ENCODE measurements around the gene PCNX3. TPM values are rescaled to one million over a fixed set of nuclear protein-coding genes. Genes with fewer than 3 reads are reported as not detected.

Gene PCNX3
- polyA plus RNA-seq, 1 donor (not counting 4 experiments of a cell fraction or from before 2014, with no cell fraction given) = 6.1 TPM

DNA sequence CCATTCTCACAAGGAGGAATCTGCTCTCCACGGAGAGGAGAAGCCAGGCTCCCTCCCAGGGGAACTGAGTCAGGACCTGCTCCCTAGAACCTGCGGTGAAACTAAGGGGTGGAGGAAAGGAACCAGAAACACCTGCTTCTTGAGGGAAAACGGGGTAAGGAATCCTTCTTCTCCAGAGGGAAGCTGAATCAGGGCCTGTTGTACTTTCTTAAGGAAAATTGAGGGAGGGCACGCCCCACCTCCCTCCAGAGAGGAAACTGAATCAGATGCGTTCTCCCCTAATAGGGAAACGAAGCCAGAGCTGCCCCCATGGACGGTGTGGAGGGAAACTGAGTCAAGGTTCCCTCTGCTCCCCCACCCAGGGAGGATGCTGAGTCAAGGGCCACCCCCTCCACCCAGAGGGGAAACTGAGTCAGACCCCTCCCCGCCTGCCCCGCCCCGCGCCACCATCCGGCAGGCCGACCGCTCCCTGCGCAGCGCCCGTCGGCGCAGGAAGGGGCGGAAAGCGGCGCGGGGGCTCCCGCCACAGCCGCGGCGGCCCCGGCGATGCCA is 46.7 kb downstream of the PCNX3 start:
- Histone ChIP-seq H2AFZ (ENCODE audit: control insufficient read depth, low read length) (no peak overlapping the region), H3K4me1 (ENCODE audit: control insufficient read depth, extremely low read depth, insufficient read depth, low read length) (peaks cover 12% of the 10 kb centered on the region), H3K36me3 (ENCODE audit: control insufficient read depth in 2 of 2, extremely low read depth in 1 of 2, insufficient read depth in 2 of 2, low read length in 2 of 2) (peaks cover 34 to 35% of the 10 kb centered on the region in 2 experiments), H4K20me1 (ENCODE audit: control insufficient read depth, extremely low read depth, insufficient read depth, low read length) (no peaks in the 10 kb centered on the region), H3K27me3 (ENCODE audit: control insufficient read depth, extremely low read depth, insufficient read depth, low read length) (no peaks in the 10 kb centered on the region), H3K4me3 (ENCODE audit: control insufficient read depth in 2 of 3, extremely low read depth in 1 of 3, insufficient read depth in 2 of 3, low read depth in 1 of 3, low read length in 3 of 3) (peak overlapping the region; percentile 70 to 98 (median 96)), H3K79me2 (ENCODE audit: control insufficient read depth, insufficient read depth, low read length) (peaks cover 23% of the 10 kb centered on the region), H3K9ac (ENCODE audit: control insufficient read depth, extremely low read depth, insufficient read depth, low read length) (peak overlapping the region; percentile 97), H3K9me1 (ENCODE audit: control insufficient read depth, extremely low read depth, insufficient read depth, low read length) (no peaks in the 10 kb centered on the region), H3K27ac (ENCODE audit: control insufficient read depth, insufficient read depth, low read length) (peak overlapping the region; percentile 79), H3K4me2 (ENCODE audit: control insufficient read depth, extremely low read depth, insufficient read depth, low read depth, low read length) (peak overlapping the region; percentile 97), H3K9me3 (ENCODE audit: control insufficient read depth, low read depth, low read length) (no peaks in the 10 kb centered on the region)
- DNase-seq (ENCODE audit: low read depth, low spot score) (no peak), FAIRE-seq (no peak)
- dilution Hi-C loops (cut with MboI; ENCODE audit: extremely low pct_ligation_motif_present, low sequenced_read_pairs) = no loop called here
- TF ChIP-seq, protein P1, sequence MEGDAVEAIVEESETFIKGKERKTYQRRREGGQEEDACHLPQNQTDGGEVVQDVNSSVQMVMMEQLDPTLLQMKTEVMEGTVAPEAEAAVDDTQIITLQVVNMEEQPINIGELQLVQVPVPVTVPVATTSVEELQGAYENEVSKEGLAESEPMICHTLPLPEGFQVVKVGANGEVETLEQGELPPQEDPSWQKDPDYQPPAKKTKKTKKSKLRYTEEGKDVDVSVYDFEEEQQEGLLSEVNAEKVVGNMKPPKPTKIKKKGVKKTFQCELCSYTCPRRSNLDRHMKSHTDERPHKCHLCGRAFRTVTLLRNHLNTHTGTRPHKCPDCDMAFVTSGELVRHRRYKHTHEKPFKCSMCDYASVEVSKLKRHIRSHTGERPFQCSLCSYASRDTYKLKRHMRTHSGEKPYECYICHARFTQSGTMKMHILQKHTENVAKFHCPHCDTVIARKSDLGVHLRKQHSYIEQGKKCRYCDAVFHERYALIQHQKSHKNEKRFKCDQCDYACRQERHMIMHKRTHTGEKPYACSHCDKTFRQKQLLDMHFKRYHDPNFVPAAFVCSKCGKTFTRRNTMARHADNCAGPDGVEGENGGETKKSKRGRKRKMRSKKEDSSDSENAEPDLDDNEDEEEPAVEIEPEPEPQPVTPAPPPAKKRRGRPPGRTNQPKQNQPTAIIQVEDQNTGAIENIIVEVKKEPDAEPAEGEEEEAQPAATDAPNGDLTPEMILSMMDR (optimal IDR thresholded peaks at IDR 0.05 in 1 of 3, IDR thresholded peaks at IDR 0.05 in 1 of 3, conservative IDR thresholded peaks at IDR 0.05 in 1 of 3; ENCODE audit: extremely low read depth in 1 of 3, insufficient read depth in 2 of 3, low read length in 3 of 3) = no peak
- no peak for TF ChIP-seq EZH2 (IDR thresholded peaks at IDR 0.05; ENCODE audit: low read length)

GRCh38 chr11:65662799-65663638 is 47.4 kb downstream of the PCNX3 start, which contains the start of gene RELA:
Gene RELA (minus strand): TSS chr11:65662916. CDS start chr11:65662832, 84 bp downstream.
- Histone ChIP-seq H2AFZ (ENCODE audit: control insufficient read depth, low read length) (peak within 1 kb of the TSS; percentile 93), H3K4me2 (ENCODE audit: control insufficient read depth, extremely low read depth, insufficient read depth, low read depth, low read length) (peak within 1 kb of the TSS; percentile 97), H4K20me1 (ENCODE audit: control insufficient read depth, extremely low read depth, insufficient read depth, low read length) (no peaks in the 10 kb centered on the region), H3K27me3 (ENCODE audit: control insufficient read depth, extremely low read depth, insufficient read depth, low read length) (no peaks in the 10 kb centered on the region), H3K4me3 (ENCODE audit: control insufficient read depth in 2 of 3, extremely low read depth in 1 of 3, insufficient read depth in 2 of 3, low read depth in 1 of 3, low read length in 3 of 3) (peak within 1 kb of the TSS; percentile 70 to 98 (median 96)), H3K36me3 (ENCODE audit: control insufficient read depth in 2 of 2, extremely low read depth in 1 of 2, insufficient read depth in 2 of 2, low read length in 2 of 2) (peaks cover 28 to 30% of the 10 kb centered on the region in 2 experiments), H3K9me3 (ENCODE audit: control insufficient read depth, low read depth, low read length) (no peaks in the 10 kb centered on the region), H3K27ac (ENCODE audit: control insufficient read depth, insufficient read depth, low read length) (peak within 1 kb of the TSS; percentile 97), H3K9ac (ENCODE audit: control insufficient read depth, extremely low read depth, insufficient read depth, low read length) (peak within 1 kb of the TSS; percentile 97), H3K9me1 (ENCODE audit: control insufficient read depth, extremely low read depth, insufficient read depth, low read length) (no peaks in the 10 kb centered on the region), H3K4me1 (ENCODE audit: control insufficient read depth, extremely low read depth, insufficient read depth, low read length) (peaks cover 12% of the 10 kb centered on the region), H3K79me2 (ENCODE audit: control insufficient read depth, insufficient read depth, low read length) (peaks cover 23% of the 10 kb centered on the region)
- dilution Hi-C loops (cut with MboI; ENCODE audit: extremely low pct_ligation_motif_present, low sequenced_read_pairs) = no loop called here
- FAIRE-seq = no peak
- no peak for DNase-seq (ENCODE audit: low read depth, low spot score)
- TF ChIP-seq, protein P1 (optimal IDR thresholded peaks at IDR 0.05 in 1 of 3, IDR thresholded peaks at IDR 0.05 in 1 of 3, conservative IDR thresholded peaks at IDR 0.05 in 1 of 3; ENCODE audit: extremely low read depth in 1 of 3, insufficient read depth in 2 of 3, low read length in 3 of 3) = no peak
- TF ChIP-seq EZH2 (IDR thresholded peaks at IDR 0.05; ENCODE audit: low read length) = no peak
